Activated CD8-positive, alpha-beta memory T cell treated with anti-CD3 and anti-CD28 coated beads for 48 hours (primary cell): ENCODE data around the gene FIGNL1.
"Not testable (repeated sequence)": the region's sequence is repeated elsewhere in the genome, so short reads cannot be mapped to it uniquely, and the experiment has no call there.

ENCODE experiments used
- DNase-seq, 3 experiments: peaks; one replicate each; pipeline ENCODE4 v3.0.0-alpha.2; 2020; ENCODE audit warnings: low read depth in 2 of 3, low spot score in 2 of 3

The FIGNL1 gene

GRCh38 chr7:50472427-50472826 lies 22.3 kb upstream of the FIGNL1 start:
- DNase-seq, result no peak

GRCh38 chr7:50471970-50472369 lies 21.8 kb upstream of the FIGNL1 start:
- no peak for DNase-seq

- DNase-seq, result no peak
These were observed 20.4 kb upstream of the FIGNL1 start for GRCh38 chr7:50470250-50471163.

GRCh38 chr7:50469181-50469580 lies 19.0 kb upstream of the FIGNL1 start:
- no peak for DNase-seq

- DNase-seq, result peak; percentile 50 to 71 (median 61)
These were observed 17.9 kb upstream of the FIGNL1 start for GRCh38 chr7:50467817-50468610.

- no peak for DNase-seq
These were observed 16.9 kb upstream of the FIGNL1 start for GRCh38 chr7:50466815-50467585.

- DNase-seq, result no peak
These were observed 12.9 kb upstream of the FIGNL1 start for GRCh38 chr7:50463035-50463434.

- DNase-seq, result no peak
These were observed 12.2 kb upstream of the FIGNL1 start for GRCh38 chr7:50462361-50462760.

- no peak for DNase-seq
These were observed 11.5 kb upstream of the FIGNL1 start for GRCh38 chr7:50461695-50462094.

- DNase-seq, result not testable (repeated sequence)
These were observed 9.0 kb upstream of the FIGNL1 start for GRCh38 chr7:50459183-50459582.

- not testable (repeated sequence) for DNase-seq
These were observed 8.5 kb upstream of the FIGNL1 start for GRCh38 chr7:50458651-50459050.

GRCh38 chr7:50456371-50457123 lies 6.4 kb upstream of the FIGNL1 start:
- no peak for DNase-seq

- DNase-seq, result no peak
These were observed 5.5 kb upstream of the FIGNL1 start for GRCh38 chr7:50455658-50456057.

GRCh38 chr7:50454968-50455367 lies 4.8 kb upstream of the FIGNL1 start:
- no peak for DNase-seq

- DNase-seq, result no peak
These were observed 461 bp upstream of the FIGNL1 start for GRCh38 chr7:50450590-50451032.

GRCh38 chr7:50449501-50449880 lies 659 bp downstream of the FIGNL1 start:
- no peak for DNase-seq

- no peak for DNase-seq
These were observed 1.3 kb downstream of the FIGNL1 start for GRCh38 chr7:50448823-50449222.

GRCh38 chr7:50446542-50446960 lies 3.6 kb downstream of the FIGNL1 start:
- no peak for DNase-seq

- no peak for DNase-seq
These were observed 13.9 kb downstream of the FIGNL1 start for GRCh38 chr7:50436133-50436806.

- no peak for DNase-seq
These were observed 18.3 kb downstream of the FIGNL1 start for GRCh38 chr7:50431722-50432305.
